ENCODE results near the gene VANGL2. TPM values are rescaled to one million over a fixed set of nuclear protein-coding genes. Genes with fewer than 3 reads are reported as not detected.

The VANGL2 gene
- total RNA-seq, 2 donors from 2014 or later = 3.4 to 8.1 TPM

DNA sequence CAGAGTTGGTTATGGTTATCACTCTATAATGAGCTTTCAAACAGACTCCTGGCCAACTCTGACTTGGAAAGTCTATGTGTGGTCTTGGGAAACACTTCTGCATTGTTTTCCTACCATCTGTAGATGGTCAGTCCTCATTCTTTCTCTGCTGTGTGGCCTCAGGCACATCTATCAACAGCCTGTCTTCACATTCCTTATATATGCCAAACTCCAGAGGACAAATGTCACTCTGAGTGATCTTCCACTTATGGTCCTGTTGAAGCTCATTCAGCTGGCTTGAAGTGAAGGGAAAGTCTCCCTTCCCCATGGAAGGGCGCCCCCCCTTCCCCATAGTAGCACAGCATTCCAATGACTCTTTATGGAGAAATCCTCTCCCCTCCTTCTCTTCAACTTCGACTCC is 58.7 kb downstream of the VANGL2 start:
- TF ChIP-seq, protein P1, sequence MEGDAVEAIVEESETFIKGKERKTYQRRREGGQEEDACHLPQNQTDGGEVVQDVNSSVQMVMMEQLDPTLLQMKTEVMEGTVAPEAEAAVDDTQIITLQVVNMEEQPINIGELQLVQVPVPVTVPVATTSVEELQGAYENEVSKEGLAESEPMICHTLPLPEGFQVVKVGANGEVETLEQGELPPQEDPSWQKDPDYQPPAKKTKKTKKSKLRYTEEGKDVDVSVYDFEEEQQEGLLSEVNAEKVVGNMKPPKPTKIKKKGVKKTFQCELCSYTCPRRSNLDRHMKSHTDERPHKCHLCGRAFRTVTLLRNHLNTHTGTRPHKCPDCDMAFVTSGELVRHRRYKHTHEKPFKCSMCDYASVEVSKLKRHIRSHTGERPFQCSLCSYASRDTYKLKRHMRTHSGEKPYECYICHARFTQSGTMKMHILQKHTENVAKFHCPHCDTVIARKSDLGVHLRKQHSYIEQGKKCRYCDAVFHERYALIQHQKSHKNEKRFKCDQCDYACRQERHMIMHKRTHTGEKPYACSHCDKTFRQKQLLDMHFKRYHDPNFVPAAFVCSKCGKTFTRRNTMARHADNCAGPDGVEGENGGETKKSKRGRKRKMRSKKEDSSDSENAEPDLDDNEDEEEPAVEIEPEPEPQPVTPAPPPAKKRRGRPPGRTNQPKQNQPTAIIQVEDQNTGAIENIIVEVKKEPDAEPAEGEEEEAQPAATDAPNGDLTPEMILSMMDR (IDR thresholded peaks at IDR 0.05) = no peak
- H3K4me3 ChIP-seq = no peak overlapping the region
- H3K36me3 ChIP-seq = no peaks in the 10 kb centered on the region
- H3K27me3 ChIP-seq = no peaks in the 10 kb centered on the region
- DNase-seq (ENCODE audit: low spot score) = no peak
- no peaks in the 10 kb centered on the region for H3K4me1 ChIP-seq
- H3K9me3 ChIP-seq = no peaks in the 10 kb centered on the region
- no peak overlapping the region for H3K27ac ChIP-seq

DNA sequence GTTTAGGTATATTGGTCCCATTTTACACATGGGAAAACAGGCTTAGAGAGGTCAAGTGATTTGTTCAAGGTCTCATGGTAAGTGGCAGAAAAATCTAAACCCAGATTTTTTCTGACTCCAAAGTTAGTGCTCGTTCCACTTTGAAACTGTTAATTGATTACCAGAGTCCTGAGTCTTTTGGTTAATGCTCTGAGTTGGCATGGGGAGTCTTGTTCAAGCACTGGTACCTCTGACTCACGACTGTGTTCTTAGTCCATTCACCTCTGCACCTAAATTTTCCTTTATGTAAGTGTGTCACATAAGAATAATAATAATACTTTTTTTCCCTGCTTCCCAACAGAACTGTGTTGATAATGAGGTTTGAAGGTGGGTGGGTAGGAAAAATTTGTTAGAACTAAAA is 59.3 kb downstream of the VANGL2 start:
- Histone ChIP-seq H3K4me3 (no peak overlapping the region), H3K27ac (no peak overlapping the region), H3K4me1 (no peaks in the 10 kb centered on the region), H3K27me3 (no peaks in the 10 kb centered on the region), H3K9me3 (no peaks in the 10 kb centered on the region), H3K36me3 (no peaks in the 10 kb centered on the region)
- no peak for DNase-seq (ENCODE audit: low spot score)
- TF ChIP-seq, protein P1 (IDR thresholded peaks at IDR 0.05) = no peak

DNA sequence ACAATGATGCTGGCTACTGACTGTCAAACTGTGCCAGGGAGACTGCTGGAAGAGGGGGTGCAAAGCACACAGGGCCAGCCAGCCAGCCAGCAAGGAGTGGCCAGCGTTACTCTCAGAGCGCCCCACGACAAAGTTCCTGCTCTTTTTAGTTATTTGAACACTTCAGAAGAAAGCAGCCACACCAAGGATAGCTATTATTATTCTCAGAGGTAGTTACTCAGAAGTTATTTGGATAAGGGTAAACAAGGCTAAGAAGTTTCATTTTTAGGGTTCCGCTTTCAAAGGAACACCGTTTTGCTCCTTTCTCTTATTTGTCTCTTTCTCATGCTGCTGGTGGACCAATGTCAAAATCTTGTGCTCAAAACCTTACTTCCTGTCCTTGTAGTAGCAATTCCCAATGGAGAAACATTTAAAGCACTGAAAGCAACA is 59.9 kb downstream of the VANGL2 start:
- Histone ChIP-seq H3K4me1 (no peaks in the 10 kb centered on the region), H3K36me3 (no peaks in the 10 kb centered on the region), H3K9me3 (no peaks in the 10 kb centered on the region), H3K4me3 (no peak overlapping the region), H3K27ac (no peak overlapping the region), H3K27me3 (no peaks in the 10 kb centered on the region)
- TF ChIP-seq, protein P1 (IDR thresholded peaks at IDR 0.05) = no peak
- no peak for DNase-seq (ENCODE audit: low spot score)

GRCh38 chr1:160460683-160461287 is 60.4 kb downstream of the VANGL2 start:
- no peak overlapping the region for H3K27ac ChIP-seq
- H3K27me3 ChIP-seq = no peaks in the 10 kb centered on the region
- no peak overlapping the region for H3K4me3 ChIP-seq
- TF ChIP-seq, protein P1 (IDR thresholded peaks at IDR 0.05) = no peak
- H3K9me3 ChIP-seq = no peaks in the 10 kb centered on the region
- DNase-seq (ENCODE audit: low spot score) = no peak
- no peaks in the 10 kb centered on the region for H3K4me1 ChIP-seq
- no peaks in the 10 kb centered on the region for H3K36me3 ChIP-seq

DNA sequence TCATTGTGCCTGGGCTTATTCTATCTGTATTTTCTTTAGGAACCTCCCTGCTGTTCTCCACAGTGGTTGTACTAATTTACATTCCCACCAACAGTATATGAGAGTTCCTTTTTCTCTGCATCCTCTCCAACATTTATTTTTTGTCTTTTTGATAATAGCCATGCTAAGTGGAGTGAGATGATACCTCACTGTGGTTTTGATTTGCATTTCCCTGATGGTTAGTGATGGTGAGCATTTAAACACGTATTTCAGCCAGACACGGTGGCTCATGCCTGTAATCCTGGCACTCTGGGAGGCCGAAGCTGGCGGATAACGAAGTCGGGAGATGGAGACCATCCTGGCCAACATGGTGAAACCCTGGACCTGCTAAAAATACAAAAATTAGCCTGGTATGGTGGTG is 64.8 kb downstream of the VANGL2 start:
- no peaks in the 10 kb centered on the region for H3K27me3 ChIP-seq
- DNase-seq (ENCODE audit: low spot score) = no peak

More for the DNA sequence above, 64.8 kb downstream of the VANGL2 start:
- TF ChIP-seq, protein P1 (IDR thresholded peaks at IDR 0.05) = no peak
- Histone ChIP-seq H3K9me3 (no peaks in the 10 kb centered on the region), H3K36me3 (no peaks in the 10 kb centered on the region), H3K27ac (no peak overlapping the region), H3K4me1 (no peaks in the 10 kb centered on the region), H3K4me3 (no peak overlapping the region)

Measured in right atrium auricular region (tissue), 2 donors.